IPS DF 6.9 (cell line): Measurements from ENCODE around the gene SRRM3.
"Not testable (repeated sequence)": the region's sequence is repeated elsewhere in the genome, so short reads cannot be mapped to it uniquely, and the experiment has no call there.

Experiments used
- DNase-seq: peaks from one replicate; pipeline ENCODE4 v3.0.0-alpha.2; 2013; ENCODE audit warnings: low read depth, low spot score
- H3K27ac ChIP-seq: one replicate; pipeline ENCODE4 v1.5.1; 2013; ENCODE audit warnings: low read length, control low read depth
- H3K27me3 ChIP-seq: 2 replicates; pipeline ENCODE4 v1.6.1; 2013; ENCODE audit warnings: mild to moderate bottlenecking, low read length; ENCODE audit not compliant: control insufficient read depth, insufficient read depth
- H3K36me3 ChIP-seq: 2 replicates; pipeline ENCODE4 v1.6.1; 2013; ENCODE audit warnings: low read length; ENCODE audit not compliant: control insufficient read depth, insufficient read depth
- H3K4me1 ChIP-seq: 2 replicates; pipeline ENCODE4 v1.6.1; 2013; ENCODE audit warnings: low read length; ENCODE audit not compliant: control insufficient read depth, insufficient read depth
- H3K4me3 ChIP-seq: 2 replicates; pipeline ENCODE4 v1.5.1; 2013; ENCODE audit warnings: mild to moderate bottlenecking, low read length
- H3K9me3 ChIP-seq: 2 replicates; pipeline ENCODE4 v1.6.1; 2013; ENCODE audit warnings: low read length, inconsistent platforms; ENCODE audit not compliant: control insufficient read depth, insufficient read depth
- WGBS: extraction: QIAGEN DNeasy Blood & Tissue Kit; methylation state at CpG from one replicate; pipeline ENCODE4 v1.1.7; 2013; ENCODE audit warnings: mixed read lengths, missing lambda C conversion rate; ENCODE audit not compliant: insufficient read length, insufficient coverage; 5-methylcytosine and 5-hydroxymethylcytosine counted together

Gene SRRM3

DNA sequence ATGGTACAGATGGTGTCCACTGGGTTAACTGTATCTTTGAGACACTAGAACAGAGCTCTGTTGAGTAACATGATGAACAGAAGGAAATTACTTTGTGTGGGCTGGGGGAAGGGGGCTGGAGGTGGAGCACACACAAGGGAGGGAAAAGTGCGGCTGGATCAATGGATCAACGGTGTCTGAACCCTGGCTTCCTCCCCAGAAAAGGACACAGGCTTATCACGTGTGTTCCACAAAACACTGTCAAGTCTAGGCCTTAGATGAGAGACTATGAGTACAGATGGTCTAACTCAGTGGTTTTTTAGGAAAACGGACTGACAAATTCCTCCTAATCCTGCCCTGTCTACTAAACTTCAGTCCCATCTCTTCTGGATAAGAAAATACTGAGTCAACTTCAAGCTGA, 128.6 kb downstream of the SRRM3 start:
- no CpG with 5 or more reads among the region's 4 CpGs for WGBS
- no peaks in the 10 kb centered on the region for H3K9me3 ChIP-seq
- DNase-seq: no peak
- no peaks in the 10 kb centered on the region for H3K27me3 ChIP-seq
- H3K27ac ChIP-seq: no peak overlapping the region
- H3K4me1 ChIP-seq: no peaks in the 10 kb centered on the region
- no peak overlapping the region for H3K4me3 ChIP-seq
- H3K36me3 ChIP-seq: peaks cover 22% of the 10 kb centered on the region

DNA sequence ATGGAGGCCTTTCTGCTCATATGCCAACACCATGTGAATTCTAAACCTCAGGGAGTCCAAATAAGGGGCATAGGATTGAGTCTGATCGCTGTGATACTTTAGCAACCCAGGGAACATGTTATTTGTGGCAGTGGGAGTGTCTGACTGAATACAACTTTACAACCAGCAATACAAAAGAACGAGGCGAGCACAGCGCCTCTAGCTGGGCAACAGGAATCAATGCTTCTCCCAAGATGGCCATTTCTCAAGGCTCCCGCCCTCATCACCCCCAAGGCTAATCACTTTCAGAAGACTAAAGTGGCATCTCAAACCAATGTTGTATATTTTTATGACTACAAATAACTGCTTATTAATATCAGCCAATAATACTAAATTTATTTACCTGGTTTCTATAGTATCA, 129.0 kb downstream of the SRRM3 start:
- H3K27me3 ChIP-seq: no peaks in the 10 kb centered on the region
- no peak overlapping the region for H3K27ac ChIP-seq
- no peaks in the 10 kb centered on the region for H3K4me1 ChIP-seq
- no peaks in the 10 kb centered on the region for H3K9me3 ChIP-seq
- no CpG with 5 or more reads among the region's 5 CpGs for WGBS
- peaks cover 22% of the 10 kb centered on the region for H3K36me3 ChIP-seq
- no peak overlapping the region for H3K4me3 ChIP-seq
- DNase-seq: no peak

- Histone ChIP-seq H3K27me3 (no peaks in the 10 kb centered on the region), H3K27ac (no peak overlapping the region), H3K9me3 (no peaks in the 10 kb centered on the region), H3K4me3 (no peak overlapping the region), H3K36me3 (peaks cover 19% of the 10 kb centered on the region), H3K4me1 (no peaks in the 10 kb centered on the region)
- DNase-seq: no peak
- WGBS: no CpG with 5 or more reads among the region's 9 CpGs
Observed at GRCh38 chr7:76332078-76332477, 130.4 kb downstream of the SRRM3 start.

DNA sequence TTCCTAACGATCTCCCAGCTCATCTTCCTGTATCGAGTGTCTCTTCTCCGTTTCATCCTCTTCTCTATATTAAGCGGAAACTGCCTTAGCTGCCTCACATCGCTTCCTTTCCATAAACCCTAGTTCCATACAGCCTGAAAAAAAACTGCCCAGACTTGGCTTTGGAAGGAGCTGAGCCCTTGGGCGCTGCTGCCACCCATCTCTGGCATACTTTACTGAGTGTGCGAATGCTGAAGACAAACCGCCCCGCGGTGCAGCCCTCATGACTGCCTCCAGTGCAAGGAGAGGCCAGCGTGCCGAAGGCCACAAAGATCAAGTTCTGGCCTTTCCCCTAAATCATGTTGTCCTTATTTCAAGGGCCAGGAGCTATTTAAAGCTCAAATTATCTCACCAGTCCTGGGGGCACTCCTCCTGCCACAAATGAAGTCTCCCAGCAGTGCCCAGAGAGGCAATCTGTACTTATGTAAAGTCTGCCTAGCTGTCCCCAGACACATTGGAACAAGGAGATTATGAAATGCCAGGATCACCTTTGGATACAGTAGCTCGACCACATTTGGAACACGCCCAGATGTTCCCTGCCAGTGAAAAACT, 131.9 kb downstream of the SRRM3 start:
- WGBS: no CpG with 5 or more reads among the region's 14 CpGs
- H3K4me1 ChIP-seq: no peaks in the 10 kb centered on the region
- H3K9me3 ChIP-seq: no peaks in the 10 kb centered on the region
- no peak overlapping the region for H3K27ac ChIP-seq
- no peaks in the 10 kb centered on the region for H3K27me3 ChIP-seq
- no peak for DNase-seq
- H3K36me3 ChIP-seq: peaks cover 13% of the 10 kb centered on the region
- no peak overlapping the region for H3K4me3 ChIP-seq

- no CpG with 5 or more reads among the region's 6 CpGs for WGBS
- no peaks in the 10 kb centered on the region for H3K27me3 ChIP-seq
- DNase-seq: no peak
- H3K9me3 ChIP-seq: no peaks in the 10 kb centered on the region
- no peaks in the 10 kb centered on the region for H3K4me1 ChIP-seq
- peaks cover 6% of the 10 kb centered on the region for H3K36me3 ChIP-seq
- no peak overlapping the region for H3K4me3 ChIP-seq
- H3K27ac ChIP-seq: no peak overlapping the region
Observed at GRCh38 chr7:76334320-76334967, 132.7 kb downstream of the SRRM3 start.

GRCh38 chr7:76335417-76335816, 133.7 kb downstream of the SRRM3 start:
- not testable (repeated sequence) for H3K27ac ChIP-seq, H3K4me1 ChIP-seq
- no CpG with 5 or more reads among the region's 2 CpGs for WGBS

DNA sequence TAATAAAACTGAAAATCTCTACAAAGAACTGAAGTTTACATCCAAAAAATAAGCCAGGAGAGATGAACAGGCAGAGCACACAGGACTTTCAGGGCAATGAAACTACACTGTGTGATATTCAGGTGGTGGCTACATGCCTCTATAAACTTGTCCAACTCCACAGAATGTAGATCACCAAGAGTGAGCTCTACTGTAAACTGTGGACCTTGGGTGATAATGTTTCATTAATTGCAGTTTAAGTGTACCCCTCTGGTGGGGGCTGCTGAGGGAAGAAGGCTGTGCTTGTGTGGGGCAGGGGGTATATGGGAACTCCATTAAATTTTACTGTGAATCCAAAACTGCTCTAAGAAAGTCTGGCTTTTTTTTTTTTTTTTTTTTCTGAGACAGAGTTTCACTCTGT, 134.4 kb downstream of the SRRM3 start:
- H3K4me1 ChIP-seq: no peaks in the 10 kb centered on the region
- H3K27me3 ChIP-seq: no peaks in the 10 kb centered on the region
- no peaks in the 10 kb centered on the region for H3K9me3 ChIP-seq
- no peak for DNase-seq
- no peak overlapping the region for H3K27ac ChIP-seq
- H3K4me3 ChIP-seq: no peak overlapping the region
- peaks cover 2% of the 10 kb centered on the region; the same call in 1 of the 2 replicates for H3K36me3 ChIP-seq

More at GRCh38 chr7:76335417-76335816, 133.7 kb downstream of the SRRM3 start:
- DNase-seq, H3K36me3 ChIP-seq, H3K27me3 ChIP-seq, H3K9me3 ChIP-seq, H3K4me3 ChIP-seq: not testable (repeated sequence)
